ENCODE results near the gene DIS3L.
A peak's percentile ranks its signal among the peaks of the same experiment; 100 is the strongest.
"Not testable (repeated sequence)": the region's sequence is repeated elsewhere in the genome, so short reads cannot be mapped to it uniquely, and the experiment has no call there.

DIS3L gene

DNA sequence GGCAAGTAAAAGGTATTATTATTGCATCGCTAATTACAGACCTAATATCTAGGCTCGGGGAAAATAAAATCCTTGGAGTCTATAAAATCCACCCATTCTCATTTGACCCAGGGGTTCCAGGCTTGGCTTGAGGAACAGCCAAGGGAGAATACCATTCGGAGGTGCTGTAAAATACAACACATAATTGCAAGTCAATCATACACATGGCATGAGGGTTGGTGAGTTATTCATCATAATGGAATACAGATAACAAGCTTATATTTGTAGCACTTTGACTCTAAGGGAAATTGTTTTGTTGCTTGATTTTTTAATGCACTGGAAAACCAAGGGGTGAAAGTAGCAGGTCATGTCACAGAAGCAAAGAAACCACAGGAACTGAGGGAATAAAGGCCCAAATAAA, 16.8 kb upstream of the DIS3L start:
- no peak for DNase-seq (ENCODE audit: low read depth in 2 of 3, low spot score in 1 of 3)

DNA sequence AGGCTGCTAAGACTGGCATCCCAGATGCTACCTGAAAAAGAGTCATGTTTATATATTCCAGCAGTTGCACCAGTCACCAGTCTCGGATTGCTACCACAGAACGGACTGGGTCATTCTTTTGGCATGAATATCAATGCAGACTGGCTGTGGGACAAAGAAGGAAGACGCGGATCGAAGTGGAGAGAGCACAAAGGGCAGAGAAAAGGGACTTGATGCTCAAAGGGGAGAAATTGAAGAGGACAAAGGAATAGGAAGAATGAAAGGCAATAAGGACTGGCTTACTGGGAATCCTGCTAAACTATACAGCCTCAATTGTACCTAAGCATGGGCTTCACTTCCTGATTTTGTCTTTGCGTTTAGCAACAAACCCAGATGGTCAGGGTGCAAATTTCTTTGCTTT, 15.3 kb upstream of the DIS3L start:
- no peak for DNase-seq (ENCODE audit: low read depth in 2 of 3, low spot score in 1 of 3)

- DNase-seq (ENCODE audit: low read depth in 2 of 3, low spot score in 1 of 3): no peak
Measured at GRCh38 chr15:66278671-66279070, 14.7 kb upstream of the DIS3L start.

- DNase-seq (ENCODE audit: low read depth in 2 of 3, low spot score in 1 of 3): no peak
Measured at GRCh38 chr15:66284271-66284670, 9.1 kb upstream of the DIS3L start.

DNA sequence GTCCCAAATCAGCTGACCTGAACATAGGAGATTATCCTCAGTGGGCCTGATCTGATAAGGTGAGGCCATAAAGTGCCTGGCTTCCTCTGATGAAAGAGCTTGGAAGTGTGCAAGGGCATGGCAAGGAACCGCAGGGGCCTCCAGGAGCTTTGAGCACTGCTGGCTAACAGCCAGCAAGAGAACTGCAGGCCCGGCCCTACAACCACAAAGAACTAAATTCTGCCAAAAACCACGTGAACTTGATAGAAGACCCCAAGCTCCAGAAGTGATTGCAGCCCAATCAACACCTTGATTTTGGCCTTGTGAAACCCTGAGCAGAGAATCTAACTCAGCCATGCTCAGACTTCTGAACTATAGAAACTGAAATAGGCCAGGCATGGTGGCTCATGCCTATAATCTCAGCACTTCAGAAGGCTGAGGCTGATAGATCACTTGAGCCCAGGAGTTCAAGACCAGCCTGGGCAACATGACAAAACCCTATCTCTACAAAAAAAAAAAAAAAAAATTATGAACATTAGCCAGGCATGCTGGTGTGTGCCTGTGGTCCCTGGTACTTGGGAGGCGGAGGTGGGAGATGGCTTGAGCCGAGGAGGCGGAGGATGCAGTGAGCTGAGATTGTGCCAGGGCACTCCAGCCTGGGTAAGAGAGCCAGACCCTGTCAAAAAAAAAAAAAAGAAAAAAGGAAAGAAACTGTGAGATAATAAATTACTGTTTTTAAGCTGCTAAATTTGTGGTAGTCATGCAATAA, 7.7 kb upstream of the DIS3L start:
- DNase-seq (ENCODE audit: low read depth in 2 of 3, low spot score in 1 of 3): no peak

DNA sequence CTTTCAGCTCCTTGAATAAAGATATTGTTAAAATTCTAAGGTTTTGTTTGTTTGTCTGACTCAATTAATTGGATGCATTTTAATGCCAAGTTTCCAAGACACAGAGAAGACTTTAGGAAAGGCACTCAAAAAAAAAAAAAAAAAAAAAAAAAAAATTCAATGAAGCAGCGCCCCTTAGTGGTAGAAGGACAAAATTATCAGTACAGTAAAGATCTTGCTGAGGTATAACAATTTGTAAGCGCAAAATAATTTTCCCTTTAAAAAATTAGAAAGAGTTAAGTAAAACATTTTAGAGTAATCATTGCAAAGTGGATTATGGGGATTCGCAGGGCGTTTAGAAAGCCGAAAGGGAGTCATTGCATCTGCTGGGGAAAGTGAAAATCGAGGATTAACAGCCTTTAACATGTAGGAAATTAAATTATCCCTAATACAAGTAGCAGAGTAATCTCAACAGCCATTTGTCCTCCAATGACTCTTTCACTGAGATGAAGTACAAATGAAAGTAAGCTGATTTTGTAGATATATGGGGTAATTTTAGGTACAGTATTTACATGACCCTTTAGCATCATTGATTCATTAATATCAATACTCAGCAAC, 5.8 kb upstream of the DIS3L start:
- DNase-seq (ENCODE audit: low read depth in 2 of 3, low spot score in 1 of 3): no peak

DNA sequence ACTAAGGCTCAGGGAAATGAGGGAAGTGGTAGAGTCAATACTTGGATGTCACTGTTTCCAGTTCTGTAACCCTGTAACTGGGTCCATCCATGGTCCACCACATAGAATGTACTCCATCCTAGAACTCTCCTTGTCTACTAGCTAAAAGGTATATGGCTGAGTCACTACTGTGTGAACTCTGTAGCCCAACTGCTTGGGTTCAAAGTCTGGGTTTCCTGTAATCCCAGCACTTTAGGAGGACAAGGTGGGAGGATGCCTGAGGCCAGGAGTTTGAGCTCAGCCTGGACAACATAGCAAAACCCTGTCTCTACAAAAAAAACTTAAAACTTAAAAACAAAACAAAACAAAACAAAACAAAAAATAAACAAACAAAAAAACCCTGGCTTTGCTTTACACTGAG, 5.3 kb upstream of the DIS3L start:
- no peak for DNase-seq (ENCODE audit: low read depth in 2 of 3, low spot score in 1 of 3)

GRCh38 chr15:66288551-66289185, 4.7 kb upstream of the DIS3L start:
- no peak for DNase-seq (ENCODE audit: low read depth in 2 of 3, low spot score in 1 of 3)

- no peak for DNase-seq (ENCODE audit: low read depth in 2 of 3, low spot score in 1 of 3)
Measured at GRCh38 chr15:66290007-66290406, 3.4 kb upstream of the DIS3L start.

GRCh38 chr15:66290518-66290917, 2.9 kb upstream of the DIS3L start:
- no peak for DNase-seq (ENCODE audit: low read depth in 2 of 3, low spot score in 1 of 3)

GRCh38 chr15:66291816-66292570, 1.4 kb upstream of the DIS3L start:
- no peak for DNase-seq (ENCODE audit: low read depth in 2 of 3, low spot score in 1 of 3)

DNA sequence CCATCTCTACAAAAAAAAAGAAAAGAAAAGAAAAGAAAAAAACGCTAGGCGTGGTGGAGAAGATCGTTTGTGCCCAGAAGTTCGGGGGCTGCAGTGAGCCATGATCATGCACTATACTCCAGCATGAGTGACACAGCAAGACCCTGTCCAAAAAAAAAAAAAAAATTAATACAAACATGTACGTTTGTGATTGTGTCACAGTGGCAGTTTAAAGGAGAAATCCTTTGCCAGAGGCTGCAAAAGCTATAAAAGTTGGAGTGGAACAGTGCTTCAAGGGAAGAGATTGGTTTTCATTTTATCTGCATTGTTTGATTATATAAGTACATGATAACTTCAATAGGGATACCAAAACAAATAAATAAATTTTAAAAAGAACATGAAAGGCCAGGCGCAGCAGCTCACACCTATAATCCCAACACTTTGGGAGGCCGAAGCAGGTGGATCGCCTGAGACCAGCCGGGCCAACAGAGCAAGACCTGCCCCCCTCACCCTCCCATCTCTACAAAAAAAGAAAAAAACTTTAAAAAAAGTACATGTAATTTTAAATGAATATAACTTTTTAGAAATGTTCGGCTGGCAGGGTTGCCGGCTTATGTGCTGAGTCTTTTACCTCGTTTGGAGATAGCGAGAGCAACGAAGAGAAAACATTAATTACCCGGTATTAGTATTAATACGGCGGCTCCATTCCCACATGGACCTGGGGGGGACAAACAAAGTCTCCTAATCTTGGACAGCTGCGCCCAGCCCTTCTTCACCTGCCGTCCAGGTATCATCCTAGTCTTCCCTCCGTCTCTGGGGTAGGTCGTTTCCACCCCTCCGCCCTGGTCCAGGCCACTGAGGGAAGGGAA, 573 bp upstream of the DIS3L start:
- DNase-seq (ENCODE audit: low read depth in 2 of 3, low spot score in 1 of 3): no peak

DNA sequence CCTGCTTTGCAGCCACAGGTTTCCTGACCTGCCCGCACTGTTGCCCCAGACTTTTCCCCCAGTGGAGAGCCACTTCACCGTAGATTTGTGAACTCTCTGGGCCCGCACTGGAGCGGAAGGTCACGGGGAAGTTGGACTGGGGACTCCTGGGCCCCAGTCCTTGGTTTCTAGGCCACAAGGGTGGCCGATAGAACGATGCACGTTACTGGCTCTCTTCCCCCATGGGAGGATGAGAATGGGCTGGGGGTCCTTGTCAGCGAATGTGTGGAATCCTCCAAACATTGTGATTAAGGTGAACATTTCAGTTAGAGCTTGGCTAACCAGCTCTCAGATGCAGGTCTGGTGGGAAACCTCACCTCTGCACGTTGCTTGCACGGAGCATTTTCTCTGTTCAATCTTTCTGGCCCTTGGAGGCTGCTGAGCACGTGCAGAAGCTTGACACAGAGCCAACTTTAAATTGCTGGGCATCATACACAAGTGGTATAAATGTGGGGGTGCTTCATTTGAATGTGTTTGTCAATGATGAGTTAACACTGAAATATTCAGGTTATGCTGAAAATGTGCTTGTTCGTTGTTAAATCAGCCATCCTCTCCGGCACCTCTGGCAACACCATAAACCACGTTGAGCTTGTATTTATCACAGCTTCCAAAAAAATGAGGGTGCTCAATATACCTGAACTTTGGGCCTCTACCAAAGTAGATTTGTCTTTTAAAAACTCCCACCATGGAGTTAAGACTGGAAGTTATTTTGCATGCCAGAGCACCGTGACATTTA, 976 bp downstream of the DIS3L start:
- peak in 1 of 3 donors; percentile 14 for DNase-seq (ENCODE audit: low read depth in 2 of 3, low spot score in 1 of 3)

GRCh38 chr15:66294932-66295235, 1.5 kb downstream of the DIS3L start:
- DNase-seq (ENCODE audit: low read depth in 2 of 3, low spot score in 1 of 3): no peak

GRCh38 chr15:66296186-66296585, 2.8 kb downstream of the DIS3L start:
- no peak for DNase-seq (ENCODE audit: low read depth in 2 of 3, low spot score in 1 of 3)

DNA sequence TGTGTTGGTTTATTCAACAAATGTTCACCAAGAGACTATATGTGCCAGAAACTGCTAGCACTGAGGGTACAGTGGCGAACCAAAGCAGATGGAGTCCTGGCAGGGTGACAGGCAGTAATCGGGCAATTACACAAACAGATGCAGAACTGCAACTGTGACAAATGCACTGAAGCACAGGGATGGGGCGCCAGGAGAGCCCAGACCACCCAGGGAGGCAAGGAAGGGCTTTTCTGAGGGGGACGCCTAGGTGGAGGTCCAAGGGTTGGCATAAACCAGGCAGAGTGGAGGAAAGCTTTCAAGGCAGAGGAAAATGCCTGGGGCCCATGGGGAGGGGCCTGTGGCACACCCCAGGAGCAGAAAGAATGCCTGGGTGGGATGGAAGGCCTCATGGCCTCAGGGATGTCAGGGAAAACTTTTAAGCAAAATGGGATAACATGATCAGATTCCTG, 5.5 kb downstream of the DIS3L start:
- DNase-seq (ENCODE audit: low read depth in 2 of 3, low spot score in 1 of 3): no peak

DNA sequence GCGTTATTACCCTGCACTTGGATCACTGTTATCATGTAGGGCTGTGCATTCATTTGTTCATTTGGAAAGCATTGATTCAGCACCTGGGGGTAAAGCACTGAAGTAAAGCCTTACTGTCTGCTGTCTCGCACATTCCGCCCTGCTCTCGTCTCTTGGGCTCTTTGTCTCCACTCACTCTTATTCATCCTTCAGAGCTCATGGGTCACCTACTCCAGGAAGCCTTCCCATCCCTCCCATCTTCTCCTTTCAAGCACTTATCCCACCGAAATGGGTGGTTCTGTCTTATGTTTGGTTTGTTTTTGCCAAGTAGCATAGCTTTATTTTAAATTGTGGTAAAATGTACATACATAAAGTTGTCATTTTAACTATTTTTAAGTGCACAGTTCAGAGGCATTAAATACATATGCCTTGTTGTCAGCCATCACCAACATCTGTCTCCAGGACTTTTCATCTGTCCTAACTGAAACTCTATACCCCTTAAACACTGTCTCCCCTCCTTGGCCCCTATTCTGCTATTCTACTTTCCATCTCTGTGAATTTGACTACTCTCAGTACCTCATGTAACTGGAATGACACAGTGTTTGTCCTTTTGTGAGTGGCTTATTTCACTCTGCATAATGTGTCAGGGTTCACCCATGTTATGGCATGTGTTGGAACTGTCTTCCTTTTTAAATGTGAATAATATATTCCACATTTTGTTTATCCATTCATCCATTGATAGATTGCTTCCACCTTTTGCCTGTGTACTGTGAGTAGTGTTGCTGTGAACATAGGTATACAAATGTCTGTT, 9.3 kb downstream of the DIS3L start:
- no peak for DNase-seq (ENCODE audit: low read depth in 2 of 3, low spot score in 1 of 3)

DNA sequence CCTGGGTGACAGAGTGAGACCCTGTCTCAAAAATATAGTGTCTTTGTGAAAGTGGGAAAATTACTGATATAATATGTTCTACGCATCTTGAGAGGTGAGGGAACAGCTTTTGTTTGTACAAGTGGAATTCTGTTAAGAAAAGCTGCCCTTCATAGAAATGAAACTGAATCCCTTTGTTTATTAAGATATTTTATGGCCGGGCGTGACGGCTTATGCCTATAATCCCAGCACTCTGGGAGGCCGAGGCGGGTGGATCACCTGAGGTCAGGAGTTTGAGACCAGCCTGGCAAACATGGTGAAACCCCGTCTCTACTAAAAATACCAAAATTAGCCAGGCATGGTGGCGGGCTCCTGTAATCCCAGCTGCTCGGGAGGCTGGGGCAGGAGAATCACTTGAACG, 11.1 kb downstream of the DIS3L start:
- DNase-seq (ENCODE audit: low read depth in 2 of 3, low spot score in 1 of 3): not testable (repeated sequence)

GRCh38 chr15:66306381-66306780, 13.0 kb downstream of the DIS3L start:
- DNase-seq (ENCODE audit: low read depth in 2 of 3, low spot score in 1 of 3): no peak

All from stimulated activated CD4-positive, alpha-beta T cell treated with anti-CD3 and anti-CD28 coated beads, Interleukin-12 subunit alpha, Interleukin-12 subunit beta, amount 100 ng/mL, for 48 hours (primary cell).